ENCODE results near the gene NCOA7.
"Not testable (repeated sequence)": the region's sequence is repeated elsewhere in the genome, so short reads cannot be mapped to it uniquely, and the experiment has no call there.

Gene NCOA7

DNA sequence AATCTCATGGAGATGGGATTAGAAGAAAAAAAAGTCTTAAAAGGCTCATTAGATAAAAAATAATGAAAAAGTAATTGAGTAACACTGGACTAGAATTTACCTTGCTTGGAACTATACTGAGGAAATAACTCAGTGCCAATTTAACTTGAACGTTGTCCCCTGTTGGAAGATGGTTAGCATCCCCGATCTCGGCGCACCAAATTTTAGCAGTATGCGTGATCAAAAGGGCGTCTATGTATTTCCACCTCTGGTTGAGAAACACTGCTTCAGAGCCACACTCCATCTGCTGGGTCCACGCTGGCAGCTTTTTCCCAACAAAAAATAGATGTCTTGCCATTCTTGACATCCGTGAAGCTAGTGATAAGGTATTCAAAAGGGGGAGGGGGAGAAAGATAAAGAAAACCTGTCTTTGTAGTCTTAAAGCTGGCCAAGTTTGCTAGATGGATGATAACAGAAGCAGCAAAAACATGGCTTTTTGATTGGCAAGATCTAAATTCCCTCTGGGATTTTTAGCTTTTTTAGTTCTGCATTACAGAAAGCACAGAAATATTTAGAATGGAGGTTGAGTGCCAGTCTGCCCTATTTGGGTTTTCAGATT lies 172.2 kb downstream of the NCOA7 start:
- Histone ChIP-seq H2BK5ac (ENCODE audit: low read length) (no peak overlapping the region), H2BK120ac (ENCODE audit: low read depth, low read length) (no peak overlapping the region), H3K27ac (ENCODE audit: low read depth, low read length) (no peak overlapping the region), H3K4ac (ENCODE audit: low read depth, low read length) (no peak overlapping the region), H3K36me3 (ENCODE audit: control insufficient read depth, insufficient read depth, low read length) (no peaks in the 10 kb centered on the region), H3K27me3 (ENCODE audit: insufficient read depth, low read length, poor library complexity) (no peaks in the 10 kb centered on the region), H3K79me2 (ENCODE audit: control insufficient read depth, insufficient read depth, low read length) (no peaks in the 10 kb centered on the region), H4K8ac (ENCODE audit: low read depth, low read length) (no peak overlapping the region), H3K56ac (ENCODE audit: low read length) (no peak overlapping the region), H3K4me3 (ENCODE audit: low read length) (no peak overlapping the region), H3K18ac (ENCODE audit: low read length) (no peak overlapping the region), H3K4me2 (ENCODE audit: low read length) (no peak overlapping the region), H3K79me1 (ENCODE audit: low read length) (no peaks in the 10 kb centered on the region), H2AK5ac (ENCODE audit: low read length) (no peak overlapping the region), H4K5ac (ENCODE audit: low read length) (no peak overlapping the region), H3K4me1 (ENCODE audit: control insufficient read depth, low read depth, low read length) (peaks cover 2% of the 10 kb centered on the region), H3K9ac (ENCODE audit: low read length) (no peak overlapping the region), H2BK15ac (replicated peaks; ENCODE audit: low read depth) (no peak overlapping the region), H3K23ac (ENCODE audit: low read length) (no peak overlapping the region)
- DNase-seq: peak; percentile 55
- WGBS (ENCODE audit: extremely low coverage, insufficient coverage, low lambda C conversion rate): no CpG with 5 or more reads among the region's 8 CpGs

GRCh38 chr6:125963817-125964216 lies 173.1 kb downstream of the NCOA7 start:
- Histone ChIP-seq H3K18ac (ENCODE audit: low read length) (no peak overlapping the region), H3K4me3 (ENCODE audit: low read length) (no peak overlapping the region), H3K79me1 (ENCODE audit: low read length) (no peaks in the 10 kb centered on the region), H2AK5ac (ENCODE audit: low read length) (no peak overlapping the region), H3K9ac (ENCODE audit: low read length) (no peak overlapping the region), H4K8ac (ENCODE audit: low read depth, low read length) (no peak overlapping the region), H2BK120ac (ENCODE audit: low read depth, low read length) (no peak overlapping the region), H3K4me2 (ENCODE audit: low read length) (no peak overlapping the region), H3K23ac (ENCODE audit: low read length) (no peak overlapping the region), H2BK15ac (replicated peaks; ENCODE audit: low read depth) (no peak overlapping the region), H4K5ac (ENCODE audit: low read length) (no peak overlapping the region), H3K27ac (ENCODE audit: low read depth, low read length) (no peak overlapping the region), H2BK5ac (ENCODE audit: low read length) (no peak overlapping the region), H3K4ac (ENCODE audit: low read depth, low read length) (no peak overlapping the region), H3K36me3 (ENCODE audit: control insufficient read depth, insufficient read depth, low read length) (no peaks in the 10 kb centered on the region), H3K79me2 (ENCODE audit: control insufficient read depth, insufficient read depth, low read length) (no peaks in the 10 kb centered on the region), H3K56ac (ENCODE audit: low read length) (no peak overlapping the region), H3K27me3 (ENCODE audit: insufficient read depth, low read length, poor library complexity) (no peaks in the 10 kb centered on the region), H3K4me1 (ENCODE audit: control insufficient read depth, low read depth, low read length) (peaks cover 2% of the 10 kb centered on the region)
- DNase-seq: no peak
- no CpG with 5 or more reads among the region's 2 CpGs for WGBS (ENCODE audit: extremely low coverage, insufficient coverage, low lambda C conversion rate)

- Histone ChIP-seq H2AK5ac (ENCODE audit: low read length) (no peak overlapping the region), H3K56ac (ENCODE audit: low read length) (no peak overlapping the region), H3K4ac (ENCODE audit: low read depth, low read length) (no peak overlapping the region), H2BK120ac (ENCODE audit: low read depth, low read length) (no peak overlapping the region), H3K79me2 (ENCODE audit: control insufficient read depth, insufficient read depth, low read length) (no peaks in the 10 kb centered on the region), H2BK5ac (ENCODE audit: low read length) (no peak overlapping the region), H4K5ac (ENCODE audit: low read length) (no peak overlapping the region), H3K23ac (ENCODE audit: low read length) (no peak overlapping the region), H3K18ac (ENCODE audit: low read length) (no peak overlapping the region), H3K27me3 (ENCODE audit: insufficient read depth, low read length, poor library complexity) (no peaks in the 10 kb centered on the region), H3K4me1 (ENCODE audit: control insufficient read depth, low read depth, low read length) (peaks cover 2% of the 10 kb centered on the region), H3K9ac (ENCODE audit: low read length) (no peak overlapping the region), H2BK15ac (replicated peaks; ENCODE audit: low read depth) (no peak overlapping the region), H3K27ac (ENCODE audit: low read depth, low read length) (no peak overlapping the region), H3K4me2 (ENCODE audit: low read length) (no peak overlapping the region), H3K79me1 (ENCODE audit: low read length) (no peaks in the 10 kb centered on the region), H4K8ac (ENCODE audit: low read depth, low read length) (no peak overlapping the region), H3K36me3 (ENCODE audit: control insufficient read depth, insufficient read depth, low read length) (no peaks in the 10 kb centered on the region), H3K4me3 (ENCODE audit: low read length) (no peak overlapping the region)
- no CpG with 5 or more reads among the region's 1 CpG for WGBS (ENCODE audit: extremely low coverage, insufficient coverage, low lambda C conversion rate)
- DNase-seq: no peak
These were observed 175.8 kb downstream of the NCOA7 start for GRCh38 chr6:125966569-125966968.

- H2AK5ac ChIP-seq (ENCODE audit: low read length): no peak overlapping the region
- H2BK120ac ChIP-seq (ENCODE audit: low read depth, low read length): no peak overlapping the region
- no peak overlapping the region for H3K18ac ChIP-seq (ENCODE audit: low read length)
- no peak overlapping the region for H3K9ac ChIP-seq (ENCODE audit: low read length)
- no peaks in the 10 kb centered on the region for H3K79me1 ChIP-seq (ENCODE audit: low read length)
- H2BK5ac ChIP-seq (ENCODE audit: low read length): no peak overlapping the region
- H3K27me3 ChIP-seq (ENCODE audit: insufficient read depth, low read length, poor library complexity): no peaks in the 10 kb centered on the region
- no peaks in the 10 kb centered on the region for H3K4me1 ChIP-seq (ENCODE audit: control insufficient read depth, low read depth, low read length)
- no peak overlapping the region for H2BK15ac ChIP-seq (replicated peaks; ENCODE audit: low read depth)
- no peaks in the 10 kb centered on the region for H3K79me2 ChIP-seq (ENCODE audit: control insufficient read depth, insufficient read depth, low read length)
- no CpG with 5 or more reads among the region's 2 CpGs for WGBS (ENCODE audit: extremely low coverage, insufficient coverage, low lambda C conversion rate)
- no peak overlapping the region for H3K27ac ChIP-seq (ENCODE audit: low read depth, low read length)
- H3K23ac ChIP-seq (ENCODE audit: low read length): no peak overlapping the region
- no peak overlapping the region for H3K56ac ChIP-seq (ENCODE audit: low read length)
- no peak overlapping the region for H4K5ac ChIP-seq (ENCODE audit: low read length)
- H4K8ac ChIP-seq (ENCODE audit: low read depth, low read length): no peak overlapping the region
- H3K4me2 ChIP-seq (ENCODE audit: low read length): no peak overlapping the region
- no peak overlapping the region for H3K4me3 ChIP-seq (ENCODE audit: low read length)
- DNase-seq: no peak
- no peak overlapping the region for H3K4ac ChIP-seq (ENCODE audit: low read depth, low read length)
- H3K36me3 ChIP-seq (ENCODE audit: control insufficient read depth, insufficient read depth, low read length): no peaks in the 10 kb centered on the region
These were observed 177.7 kb downstream of the NCOA7 start for GRCh38 chr6:125968493-125968892.

GRCh38 chr6:125970760-125971159 lies 180.0 kb downstream of the NCOA7 start:
- Histone ChIP-seq H2BK15ac (replicated peaks; ENCODE audit: low read depth) (no peak overlapping the region), H3K36me3 (ENCODE audit: control insufficient read depth, insufficient read depth, low read length) (no peaks in the 10 kb centered on the region), H3K4me3 (ENCODE audit: low read length) (no peak overlapping the region), H3K4me1 (ENCODE audit: control insufficient read depth, low read depth, low read length) (no peaks in the 10 kb centered on the region), H3K79me2 (ENCODE audit: control insufficient read depth, insufficient read depth, low read length) (no peaks in the 10 kb centered on the region), H3K27ac (ENCODE audit: low read depth, low read length) (no peak overlapping the region), H2AK5ac (ENCODE audit: low read length) (no peak overlapping the region), H3K27me3 (ENCODE audit: insufficient read depth, low read length, poor library complexity) (no peaks in the 10 kb centered on the region), H4K5ac (ENCODE audit: low read length) (no peak overlapping the region), H3K79me1 (ENCODE audit: low read length) (no peaks in the 10 kb centered on the region), H2BK120ac (ENCODE audit: low read depth, low read length) (no peak overlapping the region), H3K4ac (ENCODE audit: low read depth, low read length) (no peak overlapping the region), H3K4me2 (ENCODE audit: low read length) (no peak overlapping the region), H2BK5ac (ENCODE audit: low read length) (no peak overlapping the region), H3K9ac (ENCODE audit: low read length) (no peak overlapping the region), H3K23ac (ENCODE audit: low read length) (no peak overlapping the region), H4K8ac (ENCODE audit: low read depth, low read length) (no peak overlapping the region), H3K56ac (ENCODE audit: low read length) (no peak overlapping the region), H3K18ac (ENCODE audit: low read length) (no peak overlapping the region)
- no peak for DNase-seq
- WGBS (ENCODE audit: extremely low coverage, insufficient coverage, low lambda C conversion rate): no CpG with 5 or more reads among the region's 2 CpGs

DNA sequence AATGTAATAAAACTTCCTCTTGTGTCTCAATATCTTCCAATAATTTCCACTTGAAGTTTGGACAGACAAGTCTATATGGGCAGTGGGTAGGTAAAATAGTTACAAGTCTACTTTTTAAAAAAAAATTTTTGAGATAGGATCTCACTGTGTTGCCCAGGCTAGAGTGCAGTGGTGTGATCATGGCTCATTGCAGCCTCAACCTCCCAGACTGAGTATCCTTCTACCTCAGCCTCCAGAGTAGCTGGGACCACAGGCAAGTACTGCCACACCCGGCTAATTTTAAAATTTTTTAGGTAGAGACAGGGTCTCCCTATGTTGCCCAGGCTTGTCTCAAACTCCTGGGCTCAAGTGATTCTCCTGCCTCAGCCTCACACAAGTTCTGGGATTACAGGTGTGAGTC lies 181.7 kb downstream of the NCOA7 start:
- not testable (repeated sequence) for H3K4me3 ChIP-seq (ENCODE audit: low read length); H2BK120ac ChIP-seq (ENCODE audit: low read depth, low read length); H4K8ac ChIP-seq (ENCODE audit: low read depth, low read length); H3K23ac ChIP-seq (ENCODE audit: low read length); H2BK15ac ChIP-seq (replicated peaks; ENCODE audit: low read depth); H3K4ac ChIP-seq (ENCODE audit: low read depth, low read length); H4K5ac ChIP-seq (ENCODE audit: low read length); H3K79me2 ChIP-seq (ENCODE audit: control insufficient read depth, insufficient read depth, low read length); H3K4me2 ChIP-seq (ENCODE audit: low read length); H2BK5ac ChIP-seq (ENCODE audit: low read length); H2AK5ac ChIP-seq (ENCODE audit: low read length); DNase-seq; H3K36me3 ChIP-seq (ENCODE audit: control insufficient read depth, insufficient read depth, low read length); H3K27ac ChIP-seq (ENCODE audit: low read depth, low read length); H3K56ac ChIP-seq (ENCODE audit: low read length); H3K4me1 ChIP-seq (ENCODE audit: control insufficient read depth, low read depth, low read length); H3K18ac ChIP-seq (ENCODE audit: low read length); H3K27me3 ChIP-seq (ENCODE audit: insufficient read depth, low read length, poor library complexity); H3K9ac ChIP-seq (ENCODE audit: low read length); H3K79me1 ChIP-seq (ENCODE audit: low read length)
- WGBS (ENCODE audit: extremely low coverage, insufficient coverage, low lambda C conversion rate): no CpG with 5 or more reads among the region's 1 CpG
